Stimulated activated CD8-positive, alpha-beta memory T cell treated with anti-CD3 and anti-CD28 coated beads, Interleukin-7, amount 100 ng/mL, for 1 hour (primary cell): ENCODE results near the gene M1AP.

Source experiments
- DNase-seq, 2 donors: peaks; one replicate each; pipeline ENCODE4 v3.0.0-alpha.2; 2020; ENCODE audit warnings: low read depth in 2 of 2

Gene M1AP

DNA sequence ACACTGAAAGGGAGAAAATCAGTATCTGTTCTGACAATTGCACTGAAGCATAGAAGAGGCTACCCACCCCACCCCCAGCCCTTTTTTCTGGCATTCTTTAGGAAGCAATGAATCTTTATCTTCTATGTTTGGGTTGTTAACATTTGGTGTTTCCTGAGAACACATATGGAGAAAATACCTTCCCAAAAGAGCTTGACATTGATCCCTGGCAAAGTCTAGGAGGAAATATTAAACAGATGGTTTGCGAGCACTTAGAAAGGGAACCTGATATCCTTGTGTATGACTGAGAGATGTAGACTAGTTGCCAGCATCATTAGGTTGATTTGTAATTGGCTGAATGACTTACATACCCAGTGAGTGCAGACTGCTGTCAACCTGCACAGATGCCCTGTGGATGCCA lies 50.7 kb downstream of the M1AP start:
- no peak for DNase-seq

DNA sequence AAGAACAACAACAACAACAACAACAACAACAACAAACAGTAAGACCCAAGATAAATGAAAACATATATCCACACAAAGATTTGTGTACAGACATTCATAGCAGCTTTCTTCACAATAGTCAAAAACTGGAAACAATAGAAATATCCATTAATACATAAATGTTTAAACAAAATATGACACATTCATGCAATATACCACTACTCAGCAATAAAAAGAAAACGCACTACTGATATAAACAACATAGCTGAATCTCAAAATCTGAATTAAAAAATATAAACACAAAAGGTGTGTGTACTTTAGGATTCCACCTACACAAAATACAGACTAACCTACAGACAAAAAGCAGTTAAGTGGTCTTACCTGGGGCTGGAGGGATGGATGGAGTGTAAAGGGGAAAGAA lies 51.5 kb downstream of the M1AP start:
- no peak for DNase-seq

DNA sequence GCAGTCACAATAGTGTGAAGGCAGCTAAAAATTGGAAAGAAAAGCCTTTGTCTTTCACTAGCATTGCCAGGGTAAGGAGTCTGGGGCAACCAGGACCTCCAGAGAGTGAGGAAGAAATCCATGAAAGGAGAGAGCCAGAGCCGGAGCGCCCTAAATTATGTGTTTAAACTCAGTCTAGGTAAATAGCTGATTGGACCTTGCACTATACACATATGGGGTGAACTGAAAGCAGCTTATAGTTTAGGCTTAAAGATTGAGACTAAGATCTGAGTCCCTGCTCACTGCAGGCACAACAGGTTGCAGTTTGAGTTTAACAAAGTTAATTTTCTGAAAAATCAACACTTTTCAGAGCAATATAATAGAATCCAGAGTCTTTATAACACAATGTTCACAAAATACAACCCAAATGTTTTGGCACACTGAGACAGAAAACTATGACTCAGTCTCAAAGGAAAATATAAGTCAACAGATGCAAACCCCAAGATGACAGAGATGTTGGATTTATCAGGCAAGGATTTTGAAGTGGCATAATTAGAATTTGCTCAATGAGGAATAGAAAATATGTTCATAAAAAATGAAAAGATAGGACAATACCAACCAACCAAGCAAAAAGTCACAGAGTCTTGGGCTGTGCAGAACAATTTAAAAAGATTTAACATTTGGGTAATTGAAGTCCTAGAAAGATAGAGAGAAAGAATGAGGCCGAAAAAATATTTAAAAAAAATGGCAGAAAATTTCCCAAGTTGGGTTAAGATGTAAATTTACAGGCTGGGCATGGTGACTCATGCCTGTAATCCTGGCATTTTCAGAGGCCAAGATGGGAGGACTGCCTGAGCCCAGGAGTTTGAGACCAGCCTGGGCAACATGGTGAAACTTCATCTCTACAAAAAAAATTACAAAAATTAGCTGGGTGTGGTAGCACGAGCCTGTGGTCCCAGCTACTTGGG lies 54.0 kb downstream of the M1AP start:
- no peak for DNase-seq

DNA sequence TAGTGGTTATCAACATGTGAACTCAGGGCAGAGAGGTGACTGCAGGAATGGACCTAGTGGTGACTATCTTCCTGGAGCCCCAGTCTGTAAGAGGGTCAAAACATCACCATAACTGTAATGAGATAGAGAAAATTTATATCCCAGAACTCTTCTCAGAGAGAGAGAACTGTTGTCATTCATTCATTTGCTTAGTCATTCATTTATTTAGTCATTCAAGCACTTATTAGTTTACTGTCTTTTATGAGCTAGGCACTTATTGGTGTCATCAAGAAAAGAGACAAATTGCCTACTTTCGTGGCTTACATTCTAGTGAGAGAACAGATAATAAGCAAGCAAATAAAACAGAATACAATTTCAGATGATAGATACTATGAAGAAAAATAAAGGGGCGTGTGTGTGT lies 59.5 kb downstream of the M1AP start:
- DNase-seq = no peak

DNA sequence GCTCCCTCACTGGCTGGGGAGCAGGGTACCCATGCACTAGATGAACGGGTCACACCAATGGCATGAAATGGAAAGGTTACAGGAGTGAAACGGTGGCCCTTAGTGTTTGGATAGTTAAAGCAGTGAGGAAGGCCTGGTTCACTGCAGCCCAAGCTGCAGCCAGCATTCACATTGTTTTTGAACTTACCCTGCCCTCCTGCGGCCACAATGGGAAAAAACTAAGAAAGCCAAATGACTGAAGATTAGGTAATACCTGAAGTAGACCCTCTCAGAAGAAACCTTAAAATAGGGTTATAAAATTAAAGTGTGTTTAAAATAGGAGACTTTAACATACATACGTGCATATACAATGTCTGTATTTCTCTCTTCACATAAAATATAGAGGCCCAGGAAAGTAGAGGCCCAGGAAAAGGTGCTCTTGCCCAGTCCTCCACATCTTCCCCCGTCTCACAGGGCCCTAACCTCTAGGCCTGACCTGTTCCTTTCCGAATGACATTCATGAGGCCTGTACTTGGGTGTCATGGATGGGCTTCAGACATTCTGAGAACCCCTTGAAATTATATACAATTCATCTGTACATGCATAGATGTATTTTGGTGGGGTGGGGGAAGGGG lies 60.4 kb downstream of the M1AP start:
- peak; percentile 14 to 30 for DNase-seq

DNA sequence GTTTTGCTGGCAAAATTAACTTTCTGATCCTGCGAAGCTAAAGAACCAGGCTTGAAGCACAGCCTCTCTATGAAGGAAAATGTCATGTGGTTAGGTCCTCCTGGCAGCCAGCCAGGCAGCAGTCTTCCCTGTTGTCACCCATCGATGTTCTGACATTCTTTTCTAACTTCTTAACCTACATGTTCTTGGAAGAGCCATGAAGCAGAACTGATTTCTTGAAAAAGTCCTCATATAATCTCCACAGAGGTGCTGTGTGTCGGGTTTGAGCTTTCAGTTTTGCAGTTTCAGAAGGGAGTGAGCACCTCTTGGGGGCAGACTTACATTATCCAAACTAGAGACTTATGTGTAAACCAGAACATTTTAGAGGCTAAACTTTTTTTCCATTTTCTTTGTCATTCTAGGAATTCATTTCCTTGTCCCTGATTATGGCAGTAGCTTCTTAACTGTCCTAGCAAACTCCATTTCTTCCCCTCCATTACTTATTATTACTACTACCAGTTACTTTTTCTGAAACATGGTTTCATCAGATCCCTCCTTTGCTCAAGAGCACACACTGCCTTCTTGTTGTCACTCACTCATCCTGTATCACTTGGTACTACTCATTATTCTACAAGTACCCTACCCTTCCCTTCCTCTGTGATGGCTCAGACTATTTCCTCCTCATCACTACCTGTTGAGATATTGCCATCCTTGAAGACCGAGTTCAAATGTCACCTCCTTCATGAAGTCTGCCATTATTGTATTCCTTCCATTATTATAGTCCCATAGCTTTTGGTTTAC lies 62.5 kb downstream of the M1AP start:
- no peak for DNase-seq

DNA sequence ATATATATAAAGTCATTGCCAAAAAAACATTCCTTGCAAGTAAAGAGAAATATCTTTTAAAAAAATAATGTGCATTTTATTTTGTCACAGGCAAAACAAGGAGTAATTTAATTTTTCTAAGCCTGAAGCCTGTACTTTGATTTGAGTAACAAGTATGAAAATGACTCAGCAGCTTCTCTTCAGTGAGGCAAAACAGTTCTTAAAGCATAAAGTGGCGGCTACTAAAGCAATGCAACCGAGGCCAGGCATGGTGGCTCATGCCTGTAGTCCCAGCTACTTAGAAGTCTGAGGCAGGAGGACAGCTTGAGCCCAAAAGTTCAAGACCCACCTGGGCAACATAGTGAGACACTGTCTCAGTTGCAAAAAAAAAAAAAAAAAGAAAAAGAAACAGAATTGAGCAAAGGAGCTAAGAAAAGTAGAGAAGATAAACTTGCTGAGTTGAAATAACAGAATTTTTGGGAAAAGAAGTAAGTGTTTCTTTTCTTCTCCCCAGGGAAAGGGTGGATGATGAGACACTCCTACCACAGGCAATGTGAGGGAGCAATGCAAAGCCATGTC lies 64.0 kb downstream of the M1AP start:
- no peak for DNase-seq

DNA sequence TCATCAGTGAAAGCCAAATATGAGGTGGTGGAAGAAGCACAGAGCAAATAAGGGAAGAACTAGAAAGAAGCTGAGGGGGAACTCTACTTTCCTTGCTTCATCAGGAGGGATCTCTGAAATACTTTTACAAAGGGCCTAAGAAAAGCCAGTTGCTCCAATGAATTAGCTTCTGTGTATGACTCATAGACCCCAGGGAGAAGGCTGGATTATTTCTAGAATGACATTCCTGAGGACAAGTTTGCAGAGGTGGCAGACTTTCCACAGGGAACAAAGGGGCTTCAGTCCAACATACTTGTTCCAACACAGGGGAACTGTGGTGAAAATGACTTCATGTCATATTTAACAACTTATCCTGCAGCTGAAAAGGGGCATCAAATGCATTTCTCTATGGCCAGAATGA lies 64.6 kb downstream of the M1AP start:
- no peak for DNase-seq

DNA sequence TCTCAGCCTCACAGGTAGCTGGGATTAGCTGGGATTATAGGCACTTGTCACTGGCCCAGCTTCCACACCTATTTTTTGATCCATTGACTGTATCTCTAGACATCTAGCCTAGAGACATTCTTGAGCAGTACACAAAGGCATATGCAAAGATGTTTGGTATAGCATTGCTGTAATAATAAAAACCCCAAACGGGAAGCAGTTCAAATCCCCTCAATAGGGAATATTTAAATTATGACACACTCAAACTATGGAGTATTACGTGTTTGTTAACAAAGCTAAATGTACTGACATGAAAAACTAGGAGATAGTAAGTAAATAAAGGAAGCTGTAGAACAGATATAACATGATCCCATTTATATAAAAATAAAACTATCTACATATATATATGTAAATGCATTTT lies 65.9 kb downstream of the M1AP start:
- DNase-seq = no peak

DNA sequence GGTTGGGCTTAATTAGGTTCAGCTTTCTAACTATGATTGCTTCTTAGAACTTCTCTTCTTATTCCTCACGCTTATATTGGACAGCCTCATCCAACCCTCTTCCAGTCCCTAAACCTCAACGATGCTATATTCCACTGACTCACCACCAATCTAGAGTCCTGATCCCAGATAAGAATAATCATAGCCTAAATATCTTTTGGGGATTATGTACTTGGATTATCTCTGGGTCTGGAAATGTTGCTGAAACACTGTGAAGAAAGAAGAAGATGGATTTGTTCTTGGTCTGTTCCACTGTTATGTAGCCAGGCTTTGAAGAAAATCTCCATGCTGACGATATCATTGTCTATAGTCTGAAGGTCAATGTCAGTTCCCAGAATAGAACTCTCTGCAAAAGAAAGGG lies 66.7 kb downstream of the M1AP start:
- DNase-seq = no peak

DNA sequence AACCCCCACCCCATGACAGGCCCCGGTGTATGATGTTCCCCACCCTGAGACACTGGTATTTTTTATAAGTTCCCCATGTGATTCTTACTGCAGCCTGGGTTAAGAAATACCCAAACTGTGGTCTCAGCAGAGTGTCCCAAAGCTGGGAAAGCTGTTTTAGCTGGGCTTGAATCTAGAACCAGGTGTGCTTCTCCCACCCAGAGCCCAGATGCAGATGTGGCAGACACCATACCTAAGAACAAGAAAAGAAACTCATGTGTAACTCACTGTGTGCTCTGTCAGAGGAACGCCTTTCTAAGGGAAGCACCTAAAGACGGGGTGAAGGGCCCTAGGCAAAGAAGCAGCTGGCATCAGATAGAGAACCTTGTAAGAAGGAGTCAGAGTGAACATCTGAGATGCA lies 69.7 kb downstream of the M1AP start:
- DNase-seq = no peak

DNA sequence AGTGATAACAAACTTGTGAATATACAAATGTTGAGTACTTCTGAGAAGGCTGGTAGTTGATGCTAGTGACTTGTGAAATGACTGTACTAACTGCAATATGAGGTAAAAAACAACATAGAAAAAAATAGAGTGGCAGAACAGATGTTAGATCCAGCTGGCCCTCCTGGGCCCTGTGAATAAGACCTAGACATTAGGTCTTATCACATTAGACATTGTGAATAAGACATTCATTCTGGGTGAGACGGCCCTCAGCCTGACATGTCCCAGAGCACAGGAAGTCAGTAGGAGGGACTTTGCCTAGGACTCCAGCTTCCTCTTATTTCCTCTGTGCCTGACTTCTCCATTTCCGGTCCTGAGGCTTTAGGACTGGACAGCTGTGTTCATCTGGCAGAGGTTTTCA lies 70.7 kb downstream of the M1AP start:
- DNase-seq = no peak

DNA sequence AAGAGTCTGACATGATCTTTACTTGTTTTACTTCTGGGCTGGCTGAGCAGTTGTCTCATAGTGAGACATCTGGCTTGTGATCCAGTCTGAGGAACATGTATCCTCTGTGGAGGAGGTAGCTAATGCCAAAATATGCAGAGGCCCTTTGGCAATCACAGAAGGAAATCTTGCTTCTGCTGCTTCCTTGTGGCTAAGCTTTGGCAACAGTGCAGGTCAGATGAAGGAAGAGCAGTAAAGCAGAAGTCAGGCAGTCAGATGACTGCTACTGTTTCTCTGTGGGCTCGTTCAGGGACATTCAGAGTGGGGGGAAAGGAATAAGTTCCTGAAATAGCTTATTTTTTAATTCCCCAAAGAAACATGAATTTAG lies 71.3 kb downstream of the M1AP start:
- DNase-seq = no peak

DNA sequence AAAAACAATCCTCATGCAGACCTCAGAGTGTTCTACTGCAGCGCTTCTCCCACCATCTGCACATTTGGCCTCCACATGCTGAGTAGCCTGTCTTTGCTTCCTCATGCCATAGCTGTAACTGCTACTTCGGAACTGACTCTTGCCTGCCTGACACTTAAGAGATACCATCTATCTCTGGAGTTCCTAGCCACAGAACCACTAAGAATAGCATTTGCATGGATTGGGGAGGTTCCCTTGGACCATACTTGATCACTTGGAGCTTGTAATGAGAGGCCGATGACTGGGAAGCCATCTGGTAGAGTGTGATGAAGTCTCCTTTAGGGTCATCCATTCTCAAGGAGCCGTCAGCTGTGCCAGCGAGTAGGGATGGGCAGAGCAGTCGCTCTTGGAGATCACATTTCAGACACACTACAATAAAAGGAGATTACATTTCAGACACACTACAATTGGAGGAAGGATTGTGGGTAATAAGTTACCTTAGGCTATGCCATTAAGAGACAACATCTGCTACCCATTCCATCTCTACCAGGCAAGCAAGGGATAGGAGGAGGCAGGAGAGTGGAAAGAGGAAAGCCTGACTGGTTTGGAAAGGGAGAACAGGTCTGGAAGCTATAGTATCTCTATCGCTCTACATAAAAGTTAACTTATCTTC lies 71.8 kb downstream of the M1AP start:
- DNase-seq = no peak

DNA sequence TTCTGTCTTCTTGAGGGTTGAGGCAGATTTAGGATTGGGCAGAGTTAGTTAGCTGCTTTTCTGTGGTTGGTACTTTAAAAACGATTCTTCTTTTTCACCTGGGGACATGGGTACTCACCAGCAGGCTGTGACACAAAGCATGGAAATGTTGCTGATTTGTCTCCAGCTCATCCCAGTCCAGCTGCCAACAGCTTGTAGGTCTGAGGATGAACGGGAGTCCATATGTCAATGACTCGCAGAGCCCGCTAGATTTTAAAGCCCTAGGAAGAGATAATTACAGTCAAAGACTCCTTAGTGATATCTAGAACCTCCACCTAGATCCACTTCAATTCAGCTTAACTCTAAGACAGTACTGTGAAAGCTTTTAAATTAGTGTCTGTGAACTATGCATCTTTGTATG lies 72.8 kb downstream of the M1AP start:
- DNase-seq = no peak

DNA sequence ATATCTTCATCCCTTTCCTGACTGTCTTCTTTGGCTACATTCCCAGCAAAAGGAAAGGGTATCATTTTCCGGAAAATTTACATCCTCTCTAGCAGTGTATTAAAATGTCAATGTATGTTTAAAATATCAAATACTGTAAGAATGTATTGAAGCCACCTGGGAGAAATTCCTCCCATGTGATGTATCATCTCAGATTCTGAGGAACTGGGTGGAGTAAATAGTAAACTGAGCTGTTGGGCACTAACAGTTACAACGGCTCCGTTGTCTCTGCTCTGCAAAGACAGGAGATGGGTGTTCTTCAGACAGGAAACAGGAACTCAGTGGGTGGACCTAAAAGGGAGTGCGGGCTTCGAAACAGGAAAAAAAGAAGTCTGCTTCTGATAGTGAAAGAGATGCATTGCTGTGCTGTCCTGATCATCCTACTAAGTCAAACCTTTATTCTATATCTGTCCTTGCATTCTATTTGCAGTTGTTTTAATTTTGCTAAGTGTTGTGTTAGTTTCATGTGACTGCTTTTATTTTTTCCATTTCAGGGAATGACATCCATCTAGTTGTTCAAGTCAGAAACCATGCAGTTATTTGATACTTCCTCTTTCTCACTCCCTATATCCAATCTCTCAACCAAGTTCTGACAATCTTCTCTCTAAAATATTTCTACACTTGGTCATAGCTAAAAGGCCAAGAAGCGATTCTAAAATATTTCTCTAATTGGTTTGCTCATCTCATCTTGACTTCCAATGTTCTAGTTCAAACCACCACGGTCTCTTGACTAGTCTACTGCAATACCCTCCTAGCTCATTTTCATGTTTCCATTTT lies 74.2 kb downstream of the M1AP start:
- DNase-seq = no peak

DNA sequence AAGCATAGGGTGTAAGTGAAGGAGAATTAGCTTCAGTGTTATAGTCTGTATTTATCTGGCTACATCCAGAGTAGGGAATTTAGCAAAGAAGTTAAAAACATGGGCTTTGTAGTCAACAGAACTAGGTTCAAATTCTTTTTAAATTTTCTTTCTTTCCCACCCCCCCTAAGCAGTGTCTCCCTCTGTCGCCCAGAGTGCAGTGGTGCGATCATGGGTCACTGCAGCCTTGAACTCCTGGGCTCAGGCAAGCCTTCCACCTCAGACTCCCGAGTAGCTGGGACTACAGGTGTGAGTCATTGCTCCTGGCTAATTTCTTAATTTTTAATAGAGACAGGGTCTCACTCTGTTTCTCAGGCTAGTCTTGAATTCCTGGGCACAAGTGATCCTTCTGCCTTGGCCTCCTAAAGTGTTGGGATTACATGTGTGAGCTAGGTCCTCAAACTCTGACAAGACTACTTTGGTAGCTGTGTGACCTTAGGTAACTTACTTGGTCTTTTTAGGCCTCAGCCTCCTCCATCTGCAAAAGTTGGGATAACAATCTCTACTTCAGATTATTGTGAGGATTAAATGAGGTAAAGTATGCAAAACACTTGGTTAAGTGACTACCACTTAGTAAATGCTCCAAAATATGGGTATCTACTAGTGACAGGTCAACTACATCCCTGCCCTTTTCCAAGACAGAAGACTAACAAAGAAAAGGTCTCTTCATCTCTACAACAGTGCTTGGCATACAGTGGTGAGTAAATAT lies 75.8 kb downstream of the M1AP start:
- DNase-seq = no peak

DNA sequence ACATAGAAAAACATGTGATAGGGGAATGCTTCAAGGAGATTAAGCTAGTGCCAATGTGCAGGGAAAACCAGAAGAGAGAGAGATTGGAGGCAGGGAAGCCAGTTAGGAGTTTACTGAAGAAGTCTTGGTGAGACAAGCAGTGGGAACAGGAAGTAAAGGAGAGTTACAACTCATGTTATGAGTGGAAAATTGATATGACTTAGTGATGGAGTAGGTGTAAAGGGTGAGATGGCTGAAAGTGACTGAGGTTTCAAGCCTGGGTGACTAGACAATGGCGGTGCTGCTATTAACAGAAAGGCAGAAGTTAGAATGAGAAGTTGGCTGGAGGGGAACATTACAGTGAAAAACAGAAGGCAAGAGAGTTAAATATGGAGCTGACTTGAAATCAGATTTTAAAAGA lies 77.1 kb downstream of the M1AP start:
- no peak for DNase-seq

DNA sequence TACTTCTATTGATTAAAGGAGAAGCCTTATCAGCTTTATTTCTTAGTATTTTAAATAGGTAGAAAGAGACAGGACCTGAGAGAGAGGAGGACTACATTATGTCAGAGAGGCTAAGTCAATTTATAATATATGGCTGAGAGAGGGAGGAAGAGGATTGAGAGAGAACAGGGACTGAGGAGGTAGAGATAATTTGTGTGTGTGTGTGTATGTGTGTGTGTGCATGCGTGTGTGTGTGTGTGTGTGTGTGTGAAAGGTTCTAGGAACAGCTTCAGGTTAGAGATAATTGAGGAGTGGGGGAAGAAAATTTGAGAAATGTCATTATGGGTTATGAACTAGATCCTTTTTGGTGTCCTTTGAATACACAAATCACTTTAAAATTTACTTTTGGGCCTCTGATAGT lies 78.4 kb downstream of the M1AP start:
- no peak for DNase-seq

DNA sequence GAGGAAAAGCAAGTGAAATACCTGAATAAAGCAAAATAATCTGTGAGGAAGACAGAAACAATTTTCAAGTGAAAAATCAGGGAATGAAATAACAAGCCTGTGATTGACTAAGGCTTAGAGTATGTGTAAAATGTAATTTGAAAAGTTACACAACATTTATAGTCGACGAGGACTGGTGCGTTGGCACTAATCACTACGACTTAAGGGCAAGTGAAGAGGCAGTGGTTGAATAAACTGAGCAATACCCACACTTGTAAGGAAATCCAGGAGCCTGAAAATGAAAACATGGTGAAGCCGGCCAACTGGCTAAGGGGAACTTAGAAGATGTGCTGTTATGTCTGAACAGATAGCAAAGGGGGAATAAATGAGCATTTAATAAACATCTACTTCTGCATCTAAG lies 80.2 kb downstream of the M1AP start:
- no peak for DNase-seq

DNA sequence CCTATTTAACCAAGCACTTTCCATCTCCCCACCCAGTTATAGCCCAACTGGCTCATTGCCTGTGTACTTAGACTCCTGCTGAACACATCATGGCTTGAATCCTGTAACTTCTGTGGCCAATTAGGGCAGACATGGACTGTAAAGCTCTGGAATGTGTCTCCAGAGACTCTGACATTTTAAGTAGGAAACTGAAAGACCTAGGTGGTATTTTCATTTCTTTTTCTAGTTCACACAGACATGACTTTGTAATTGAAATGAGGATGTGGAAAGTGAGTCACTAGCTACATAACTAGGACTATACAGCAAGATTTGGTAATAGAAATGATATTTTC lies 81.4 kb downstream of the M1AP start:
- DNase-seq = no peak
